OCI-LY3 (cell line): ENCODE data around the gene MIA2.
"Not testable (repeated sequence)": the region's sequence is repeated elsewhere in the genome, so short reads cannot be mapped to it uniquely, and the experiment has no call there.

Source experiments
- H2AFZ ChIP-seq: fragments of 200-600, 300-600 bp; shearing (Covaris generic); 2 replicates; pipeline ENCODE4 v1.6.0; 2014; ENCODE audit warnings: antibody characterized with exemption, low read depth, low read length
- H3K27ac ChIP-seq: fragments of 200-600, 300-600 bp; sonication (generic); 2 replicates; pipeline ENCODE4 v1.5.1; 2014; ENCODE audit warnings: mild to moderate bottlenecking, low read length, moderate library complexity, mixed read lengths
- H3K27me3 ChIP-seq: fragments of 200-600, 300-600 bp; sonication (generic); 2 replicates; pipeline ENCODE4 v1.6.1; 2014; ENCODE audit warnings: low read depth, low read length, mixed read lengths
- H3K36me3 ChIP-seq: fragments of 200-600, 300-600 bp; sonication (generic); replicated peaks from 2 replicates; pipeline ENCODE3; 2014; ENCODE audit warnings: low read depth, low read length, mixed read lengths
- H3K4me1 ChIP-seq: fragments of 300-600, 200-600 bp; sonication (generic); 2 replicates; pipeline ENCODE4 v1.6.1; 2014; ENCODE audit warnings: low read length, mixed read lengths
- H3K4me2 ChIP-seq: fragments of 200-600, 300-600 bp; sonication (generic); 2 replicates; pipeline ENCODE4 v1.6.1; 2014; ENCODE audit warnings: low read length, mixed read lengths
- H3K4me3 ChIP-seq: fragments of 300-600, 200-600 bp; sonication (generic); 2 replicates; pipeline ENCODE4 v1.5.1; 2014; ENCODE audit warnings: antibody characterized with exemption, mild to moderate bottlenecking, low read length, moderate library complexity
- H3K79me2 ChIP-seq: fragments of 300-600, 200-600 bp; shearing (Covaris generic); 2 replicates; pipeline ENCODE4 v1.6.1; 2014; ENCODE audit warnings: mild to moderate bottlenecking, low read length, mixed read lengths
- H3K9ac ChIP-seq: fragments of 300-600, 200-600 bp; shearing (Covaris generic); 2 replicates; pipeline ENCODE4 v1.6.0; 2014; ENCODE audit warnings: mild to moderate bottlenecking, low read length, moderate library complexity
- H3K9me3 ChIP-seq: fragments of 200-600, 300-600 bp; shearing (Covaris generic); 2 replicates; pipeline ENCODE4 v1.6.1; 2014; ENCODE audit warnings: low read length, mixed read lengths; ENCODE audit not compliant: insufficient read depth
- H4K20me1 ChIP-seq: fragments of 200-600, 300-600 bp; sonication (generic); 2 replicates; pipeline ENCODE4 v1.6.1; 2016; ENCODE audit warnings: low read length, mixed read lengths; ENCODE audit not compliant: insufficient read depth
- CTCF ChIP-seq: fragments of 200-600, 300-600 bp; sonication (generic); IDR thresholded peaks from 2 replicates; pipeline ENCODE4 v1.5.1; 2014; ENCODE audit warnings: antibody characterized with exemption, low read length, low read depth
- EZH2phosphoT487 ChIP-seq: fragments of 200-600 bp; shearing (Covaris generic); IDR thresholded peaks from 2 replicates; pipeline ENCODE4 v1.6.1; 2018; ENCODE audit warnings: antibody characterized with exemption, mixed run types, low read depth

MIA2 gene

GRCh38 chr14:39229222-39229543 is 4.5 kb upstream of the MIA2 start:
- H3K9me3 ChIP-seq: no peaks in the 10 kb centered on the region
- H3K36me3 ChIP-seq: no peaks in the 10 kb centered on the region
- H3K4me3 ChIP-seq: no peak overlapping the region
- no peaks in the 10 kb centered on the region for H4K20me1 ChIP-seq
- TF ChIP-seq EZH2phosphoT487 (no peak), CTCF (no peak)
- no peak overlapping the region for H3K27ac ChIP-seq
- H3K4me2 ChIP-seq: no peak overlapping the region
- H3K27me3 ChIP-seq: no peaks in the 10 kb centered on the region
- peaks cover 7% of the 10 kb centered on the region; the same call in 1 of the 2 replicates for H3K4me1 ChIP-seq
- no peak overlapping the region for H2AFZ ChIP-seq
- H3K79me2 ChIP-seq: no peaks in the 10 kb centered on the region
- H3K9ac ChIP-seq: no peak overlapping the region

GRCh38 chr14:39229601-39230110 is 4.1 kb upstream of the MIA2 start:
- no peaks in the 10 kb centered on the region for H3K9me3 ChIP-seq
- H3K4me3 ChIP-seq: no peak overlapping the region
- no peak overlapping the region for H3K4me2 ChIP-seq
- no peaks in the 10 kb centered on the region for H3K79me2 ChIP-seq
- no peak overlapping the region for H2AFZ ChIP-seq
- TF ChIP-seq EZH2phosphoT487 (no peak), CTCF (no peak)
- no peaks in the 10 kb centered on the region for H3K27me3 ChIP-seq
- H3K9ac ChIP-seq: no peak overlapping the region
- no peak overlapping the region for H3K27ac ChIP-seq
- H4K20me1 ChIP-seq: no peaks in the 10 kb centered on the region
- no peaks in the 10 kb centered on the region for H3K36me3 ChIP-seq
- H3K4me1 ChIP-seq: peaks cover 7% of the 10 kb centered on the region; the same call in 1 of the 2 replicates

- Histone ChIP-seq H3K4me2 (no peak overlapping the region), H4K20me1 (no peaks in the 10 kb centered on the region), H3K79me2 (no peaks in the 10 kb centered on the region), H3K27me3 (no peaks in the 10 kb centered on the region), H3K27ac (no peak overlapping the region), H3K9me3 (no peaks in the 10 kb centered on the region), H3K36me3 (no peaks in the 10 kb centered on the region), H3K4me3 (no peak overlapping the region), H3K9ac (no peak overlapping the region), H2AFZ (peak overlapping the region; percentile 44; the same call in 1 of the 2 replicates), H3K4me1 (peaks cover 7% of the 10 kb centered on the region; the same call in 1 of the 2 replicates)
- TF ChIP-seq EZH2phosphoT487: no peak
- TF ChIP-seq CTCF: no peak
These were observed 3.2 kb upstream of the MIA2 start for GRCh38 chr14:39230416-39231035.

GRCh38 chr14:39231751-39232553 is 1.8 kb upstream of the MIA2 start:
- H3K27ac ChIP-seq, H3K9ac ChIP-seq, H3K4me3 ChIP-seq, H3K9me3 ChIP-seq, H3K36me3 ChIP-seq, H3K27me3 ChIP-seq, H3K4me1 ChIP-seq, H4K20me1 ChIP-seq, H3K79me2 ChIP-seq: not testable (repeated sequence)
- peak overlapping the region; percentile 80 for H2AFZ ChIP-seq
- H3K4me2 ChIP-seq: peak overlapping the region; percentile 44
- TF ChIP-seq CTCF: peak; percentile 76
